Trophoblast cell (in vitro differentiated cells and primary cell): ENCODE data around the gene BEND2.

Experiments used
- DNase-seq, 2 donors: peaks; one replicate each; pipeline ENCODE4 v3.0.0-alpha.2; 2016
- H2AFZ ChIP-seq: 2 replicates; pipeline ENCODE4 v1.6.1; 2013; ENCODE audit warnings: low read length, moderate library complexity, mild to moderate bottlenecking; ENCODE audit not compliant: insufficient read depth, poor library complexity
- H2AK5ac ChIP-seq: 2 replicates; pipeline ENCODE4 v1.6.1; 2013; ENCODE audit warnings: mild to moderate bottlenecking, low read length
- H2BK120ac ChIP-seq: 2 replicates; pipeline ENCODE4 v1.6.1; 2013; ENCODE audit warnings: low read length, mild to moderate bottlenecking, moderate library complexity; ENCODE audit not compliant: insufficient read depth, poor library complexity
- H2BK12ac ChIP-seq: 2 replicates; pipeline ENCODE4 v1.6.1; 2013; ENCODE audit warnings: mild to moderate bottlenecking, low read length, moderate library complexity
- H2BK5ac ChIP-seq: 2 replicates; pipeline ENCODE4 v1.6.1; 2013; ENCODE audit warnings: low read length, low read depth, moderate library complexity, mild to moderate bottlenecking; ENCODE audit not compliant: poor library complexity
- H3K14ac ChIP-seq: 2 replicates; pipeline ENCODE4 v1.6.1; 2013; ENCODE audit warnings: mild to moderate bottlenecking, low read length
- H3K18ac ChIP-seq: 2 replicates; pipeline ENCODE4 v1.6.1; 2013; ENCODE audit warnings: mild to moderate bottlenecking, low read length
- H3K23ac ChIP-seq: 2 replicates; pipeline ENCODE4 v1.6.1; 2013; ENCODE audit warnings: low read length
- H3K27ac ChIP-seq: 2 replicates; pipeline ENCODE4 v1.5.1; 2013; ENCODE audit warnings: low read depth, mild to moderate bottlenecking, inconsistent platforms, low read length, moderate library complexity
- H3K27me3 ChIP-seq: 2 replicates; pipeline ENCODE4 v1.6.1; 2013; ENCODE audit warnings: inconsistent platforms, mild to moderate bottlenecking, low read length, moderate library complexity; ENCODE audit not compliant: insufficient read depth
- H3K36me3 ChIP-seq, 2 experiments: 1 replicate in 1 of 2; 2 replicates in 1 of 2; pipeline ENCODE4 v1.6.1; 2013; ENCODE audit warnings: low read length in 2 of 2, mild to moderate bottlenecking in 2 of 2, moderate library complexity in 1 of 2; ENCODE audit not compliant: insufficient read depth in 2 of 2, control insufficient read depth in 1 of 2
- H3K4ac ChIP-seq: 2 replicates; pipeline ENCODE4 v1.6.1; 2013; ENCODE audit warnings: low read depth, mild to moderate bottlenecking, low read length, moderate library complexity
- H3K4me1 ChIP-seq, 2 experiments: 1 replicate in 1 of 2; 2 replicates in 1 of 2; pipeline ENCODE4 v1.6.1; 2013; ENCODE audit warnings: low read length in 2 of 2, mild to moderate bottlenecking in 2 of 2, moderate library complexity in 1 of 2; ENCODE audit not compliant: insufficient read depth in 2 of 2, control insufficient read depth in 1 of 2
- H3K4me2 ChIP-seq: 2 replicates; pipeline ENCODE4 v1.6.1; 2013; ENCODE audit warnings: inconsistent platforms, mild to moderate bottlenecking, low read length, moderate library complexity
- H3K4me3 ChIP-seq: 2 replicates; pipeline ENCODE4 v1.5.1; 2013; ENCODE audit warnings: mild to moderate bottlenecking, low read depth, low read length, inconsistent platforms
- H3K79me1 ChIP-seq: one replicate; pipeline ENCODE4 v1.6.1; 2013; ENCODE audit warnings: low read length
- H3K79me2 ChIP-seq: 2 replicates; pipeline ENCODE4 v1.6.1; 2013; ENCODE audit warnings: low read length, mild to moderate bottlenecking; ENCODE audit not compliant: control insufficient read depth, insufficient read depth, poor library complexity
- H3K9ac ChIP-seq: 2 replicates; pipeline ENCODE4 v1.6.1; 2013; ENCODE audit warnings: mild to moderate bottlenecking, low read length
- H3K9me3 ChIP-seq: 2 replicates; pipeline ENCODE4 v1.6.1; 2013; ENCODE audit warnings: low read depth, mild to moderate bottlenecking, control low read depth, inconsistent platforms, low read length; ENCODE audit not compliant: insufficient read depth
- H4K12ac ChIP-seq: 2 replicates; pipeline ENCODE4 v1.6.1; 2013; ENCODE audit warnings: low read depth, mild to moderate bottlenecking, low read length, moderate library complexity
- H4K8ac ChIP-seq: 2 replicates; pipeline ENCODE4 v1.6.1; 2013; ENCODE audit warnings: low read depth, mild to moderate bottlenecking, low read length, moderate library complexity
- H4K91ac ChIP-seq: one replicate; pipeline ENCODE4 v1.6.1; 2013; ENCODE audit warnings: low read depth, mild to moderate bottlenecking, low read length, moderate library complexity
- WGBS: extraction: QIAGEN DNeasy Blood & Tissue Kit; methylation state at CpG from one replicate; pipeline ENCODE4 v1.1.7; 2013; ENCODE audit warnings: missing lambda C conversion rate; ENCODE audit not compliant: insufficient read length, insufficient coverage; ENCODE audit errors: extremely low coverage; 5-methylcytosine and 5-hydroxymethylcytosine counted together

The BEND2 gene

DNA sequence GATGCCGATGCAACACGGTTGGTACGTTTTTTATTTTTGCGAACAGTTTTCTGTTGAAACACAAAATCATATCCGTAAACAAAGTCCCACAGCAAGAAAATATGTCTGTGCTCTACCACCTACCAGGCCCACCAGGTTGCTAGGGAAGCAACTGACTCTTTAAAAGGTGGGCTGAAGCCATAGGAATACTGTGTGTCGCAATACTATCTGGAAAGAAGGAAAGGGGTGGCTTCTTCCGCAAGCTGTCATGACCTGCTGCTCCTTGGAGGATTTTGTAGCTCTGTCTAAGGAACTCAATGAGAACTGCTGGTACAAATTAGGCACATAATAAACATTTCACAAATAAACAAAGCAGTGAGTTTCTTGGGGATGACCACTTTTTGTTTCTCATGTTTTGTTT, 46.5 kb downstream of the BEND2 start:
- H3K9ac ChIP-seq: no peak overlapping the region
- H4K8ac ChIP-seq: no peak overlapping the region
- no CpG with 5 or more reads among the region's 7 CpGs for WGBS
- no peak overlapping the region for H2AK5ac ChIP-seq
- H3K27me3 ChIP-seq: no peaks in the 10 kb centered on the region
- no peak overlapping the region for H3K4me3 ChIP-seq
- no peak overlapping the region for H4K12ac ChIP-seq
- H3K4me1 ChIP-seq: no peaks in the 10 kb centered on the region
- H3K79me1 ChIP-seq: no peaks in the 10 kb centered on the region
- H3K4me2 ChIP-seq: no peak overlapping the region
- no peak overlapping the region for H2BK5ac ChIP-seq
- no peak overlapping the region for H2BK120ac ChIP-seq
- no peak overlapping the region for H3K23ac ChIP-seq
- H4K91ac ChIP-seq: no peak overlapping the region
- DNase-seq: no peak
- H3K4ac ChIP-seq: no peak overlapping the region
- H3K79me2 ChIP-seq: no peaks in the 10 kb centered on the region
- no peak overlapping the region for H3K14ac ChIP-seq
- H2BK12ac ChIP-seq: no peak overlapping the region
- H3K18ac ChIP-seq: no peak overlapping the region
- H3K9me3 ChIP-seq: no peaks in the 10 kb centered on the region
- H3K36me3 ChIP-seq: no peaks in the 10 kb centered on the region
- no peak overlapping the region for H3K27ac ChIP-seq
- no peak overlapping the region for H2AFZ ChIP-seq

DNA sequence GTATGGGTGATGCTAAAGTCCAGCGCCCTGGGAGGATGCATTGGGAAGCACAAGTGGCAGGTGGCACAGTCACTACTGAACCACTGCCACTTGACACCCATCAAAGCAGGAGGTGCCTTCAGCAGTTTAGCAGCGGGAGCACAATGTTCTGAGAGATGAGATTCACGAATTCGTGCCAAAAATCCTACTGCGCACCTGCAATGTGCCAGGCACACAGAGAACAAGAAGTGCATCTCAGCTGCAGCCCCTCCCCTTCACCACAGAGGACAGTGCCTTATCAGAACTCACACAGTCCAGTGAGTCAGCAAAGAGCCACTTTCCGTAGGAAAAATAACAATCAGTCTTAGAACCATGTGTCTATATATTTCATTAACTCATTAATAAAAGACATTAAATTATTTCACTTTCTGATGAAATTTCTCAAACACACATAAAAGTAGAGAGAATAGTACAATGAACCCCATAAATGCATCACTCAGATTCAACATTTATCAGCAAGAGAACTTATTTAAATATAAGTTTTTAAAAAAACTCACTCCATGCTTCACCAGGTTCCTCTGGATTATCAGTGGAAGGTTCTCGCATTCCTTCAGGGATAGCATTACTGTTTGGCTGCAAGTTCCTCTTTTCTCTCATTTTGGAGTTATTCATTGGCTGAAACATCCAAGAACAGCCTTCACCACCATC, 47.0 kb downstream of the BEND2 start:
- WGBS: no CpG with 5 or more reads among the region's 7 CpGs
- no peaks in the 10 kb centered on the region for H3K79me2 ChIP-seq

GRCh38 chrX:18172970-18173369, 47.7 kb downstream of the BEND2 start:
- H4K12ac ChIP-seq: no peak overlapping the region

More for the DNA sequence above, 47.0 kb downstream of the BEND2 start:
- Histone ChIP-seq H2BK12ac (no peak overlapping the region), H3K79me1 (no peaks in the 10 kb centered on the region), H4K91ac (no peak overlapping the region), H3K4me3 (no peak overlapping the region), H3K9ac (no peak overlapping the region), H2AK5ac (no peak overlapping the region), H4K12ac (no peak overlapping the region), H2AFZ (no peak overlapping the region), H3K4me2 (no peak overlapping the region), H3K27me3 (no peaks in the 10 kb centered on the region), H2BK120ac (no peak overlapping the region), H3K18ac (no peak overlapping the region), H3K36me3 (no peaks in the 10 kb centered on the region), H3K14ac (no peak overlapping the region), H3K4me1 (no peaks in the 10 kb centered on the region), H3K27ac (no peak overlapping the region), H3K4ac (no peak overlapping the region), H3K23ac (no peak overlapping the region), H2BK5ac (no peak overlapping the region), H4K8ac (no peak overlapping the region), H3K9me3 (no peaks in the 10 kb centered on the region)
- no peak for DNase-seq

DNA sequence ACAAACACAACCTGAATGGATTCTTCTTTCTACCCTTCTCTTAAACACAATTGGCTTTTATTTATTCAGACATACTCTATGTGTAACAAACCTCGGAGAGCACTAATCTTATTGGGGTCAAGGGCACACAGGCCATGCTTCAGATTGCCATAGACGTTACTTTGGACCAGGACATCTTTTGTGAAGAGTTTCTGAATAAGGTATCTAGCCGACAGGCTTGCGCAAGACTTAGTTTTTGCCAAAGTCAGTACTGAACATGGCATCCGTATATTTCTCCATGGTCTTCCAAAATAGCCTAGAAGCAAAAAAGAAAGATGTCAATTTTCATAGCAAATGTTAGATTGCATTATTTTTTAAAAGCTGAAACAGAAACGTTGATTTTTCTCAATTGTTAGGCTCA, 49.8 kb downstream of the BEND2 start:
- Histone ChIP-seq H3K27me3 (no peaks in the 10 kb centered on the region), H4K8ac (no peak overlapping the region), H3K4me3 (no peak overlapping the region), H3K4ac (no peak overlapping the region), H3K23ac (no peak overlapping the region), H4K12ac (no peak overlapping the region), H3K4me1 (no peaks in the 10 kb centered on the region), H3K79me1 (no peaks in the 10 kb centered on the region), H3K27ac (no peak overlapping the region), H3K9ac (no peak overlapping the region), H2BK120ac (no peak overlapping the region), H3K9me3 (no peaks in the 10 kb centered on the region), H3K14ac (no peak overlapping the region), H3K36me3 (no peaks in the 10 kb centered on the region), H2AFZ (no peak overlapping the region), H2BK5ac (no peak overlapping the region), H4K91ac (no peak overlapping the region), H3K79me2 (no peaks in the 10 kb centered on the region), H2AK5ac (no peak overlapping the region), H2BK12ac (no peak overlapping the region), H3K4me2 (no peak overlapping the region), H3K18ac (no peak overlapping the region)
- WGBS: no CpG with 5 or more reads among the region's 6 CpGs
- DNase-seq: no peak

More at GRCh38 chrX:18172970-18173369, 47.7 kb downstream of the BEND2 start:
- no peak for DNase-seq
- no CpG with 5 or more reads among the region's 4 CpGs for WGBS
- Histone ChIP-seq H3K4me1 (no peaks in the 10 kb centered on the region), H3K9ac (no peak overlapping the region), H2AFZ (no peak overlapping the region), H3K36me3 (no peaks in the 10 kb centered on the region), H2BK120ac (no peak overlapping the region), H3K9me3 (no peaks in the 10 kb centered on the region), H3K14ac (no peak overlapping the region), H3K18ac (no peak overlapping the region), H2AK5ac (no peak overlapping the region), H3K4me3 (no peak overlapping the region), H3K27ac (no peak overlapping the region), H2BK12ac (no peak overlapping the region), H2BK5ac (no peak overlapping the region), H4K91ac (no peak overlapping the region), H3K79me2 (no peaks in the 10 kb centered on the region), H4K8ac (no peak overlapping the region), H3K79me1 (no peaks in the 10 kb centered on the region), H3K27me3 (no peaks in the 10 kb centered on the region), H3K4me2 (no peak overlapping the region), H3K23ac (no peak overlapping the region), H3K4ac (no peak overlapping the region)
